ENCODE data around the gene FRG2.
"Not testable (repeated sequence)": the region's sequence is repeated elsewhere in the genome, so short reads cannot be mapped to it uniquely, and the experiment has no call there.

Gene FRG2

DNA sequence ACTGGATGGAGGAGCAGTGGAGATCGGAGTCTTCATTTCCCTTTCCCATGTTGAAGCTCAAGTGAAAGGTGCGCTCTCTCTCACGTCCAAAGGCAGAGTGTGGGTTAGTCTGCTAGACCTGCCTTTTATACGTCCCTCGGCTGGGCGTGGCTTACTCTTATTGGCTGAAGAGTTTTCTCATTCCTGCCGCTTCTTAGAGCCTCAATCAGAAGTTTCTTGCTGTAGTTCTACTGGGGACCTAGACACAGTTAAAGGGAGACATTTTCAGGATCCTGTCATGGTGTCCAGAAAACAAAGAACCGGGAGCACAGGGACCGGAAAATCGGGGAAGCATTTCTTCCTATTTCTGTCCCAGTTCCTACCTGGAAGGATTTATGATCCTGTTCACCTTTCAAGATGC, at the start of gene FRG2:
Gene FRG2, minus strand, starts transcription at position 101 of the 400 bp plus-strand sequence. Its CDS starts 52 bp downstream, at position 49.
- in situ Hi-C loops (cut with MboI; ENCODE audit: low sequenced_read_pairs, unreplicated experiment); DNase-seq (ENCODE audit: low spot score): not testable (repeated sequence)

DNA sequence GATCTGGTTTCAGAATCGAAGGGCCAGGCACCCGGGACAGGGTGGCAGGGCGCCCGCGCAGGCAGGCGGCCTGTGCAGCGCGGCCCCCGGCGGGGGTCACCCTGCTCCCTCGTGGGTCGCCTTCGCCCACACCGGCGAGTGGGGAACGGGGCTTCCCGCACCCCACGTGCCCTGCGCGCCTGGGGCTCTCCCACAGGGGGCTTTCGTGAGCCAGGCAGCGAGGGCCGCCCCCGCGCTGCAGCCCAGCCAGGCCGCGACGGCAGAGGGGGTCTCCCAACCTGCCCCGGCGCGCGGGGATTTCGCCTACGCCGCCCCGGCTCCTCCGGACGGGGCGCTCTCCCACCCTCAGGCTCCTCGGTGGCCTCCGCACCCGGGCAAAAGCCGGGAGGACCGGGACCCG, 41.3 kb upstream of the FRG2 start:
- in situ Hi-C loops (cut with MboI; ENCODE audit: low sequenced_read_pairs, unreplicated experiment); DNase-seq (ENCODE audit: low spot score): not testable (repeated sequence)

DNA sequence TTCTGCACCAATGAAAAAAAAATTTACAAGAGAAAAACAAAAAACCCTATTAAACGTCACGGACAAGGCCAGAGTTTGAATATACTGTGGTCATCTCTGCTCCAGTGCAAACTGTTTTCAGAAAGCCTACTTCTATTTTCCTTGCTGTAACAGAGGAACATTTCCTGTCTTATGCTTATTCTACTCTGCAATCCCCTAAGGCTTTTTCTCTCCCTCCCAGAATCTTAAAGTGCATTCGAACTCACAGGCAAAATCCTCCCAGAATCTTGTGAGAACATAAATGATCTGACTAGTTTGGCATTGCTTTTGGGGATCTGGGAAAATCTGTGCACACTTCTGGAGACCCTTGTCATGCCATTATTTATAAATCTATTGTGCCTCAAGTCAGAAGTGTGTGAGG, 37.7 kb upstream of the FRG2 start:
- DNase-seq (ENCODE audit: low spot score); in situ Hi-C loops (cut with MboI; ENCODE audit: low sequenced_read_pairs, unreplicated experiment): not testable (repeated sequence)

DNA sequence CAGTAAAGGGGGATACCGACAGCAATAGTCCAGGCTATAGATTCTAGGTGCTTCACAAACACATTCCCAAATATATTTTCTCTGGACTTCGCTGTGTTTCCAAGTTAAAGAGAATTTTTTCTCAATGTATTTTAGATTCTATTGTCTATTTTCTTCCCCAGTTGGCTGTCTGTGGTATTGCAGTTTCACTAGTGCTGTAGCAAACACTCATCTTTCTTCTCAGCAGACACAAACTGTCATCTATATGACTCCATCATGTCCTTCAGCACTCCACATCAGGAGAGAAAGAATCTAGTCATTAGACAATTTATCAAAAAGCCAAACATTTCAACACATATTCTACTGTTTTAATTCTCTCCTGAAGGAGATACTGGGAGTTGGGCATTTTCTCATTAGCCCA, 37.3 kb upstream of the FRG2 start, which contains the start of gene DBET:
Gene DBET, plus strand, starts transcription at position 161 of the 400 bp plus-strand sequence.
- in situ Hi-C loops (cut with MboI; ENCODE audit: low sequenced_read_pairs, unreplicated experiment); DNase-seq (ENCODE audit: low spot score): not testable (repeated sequence)

DNA sequence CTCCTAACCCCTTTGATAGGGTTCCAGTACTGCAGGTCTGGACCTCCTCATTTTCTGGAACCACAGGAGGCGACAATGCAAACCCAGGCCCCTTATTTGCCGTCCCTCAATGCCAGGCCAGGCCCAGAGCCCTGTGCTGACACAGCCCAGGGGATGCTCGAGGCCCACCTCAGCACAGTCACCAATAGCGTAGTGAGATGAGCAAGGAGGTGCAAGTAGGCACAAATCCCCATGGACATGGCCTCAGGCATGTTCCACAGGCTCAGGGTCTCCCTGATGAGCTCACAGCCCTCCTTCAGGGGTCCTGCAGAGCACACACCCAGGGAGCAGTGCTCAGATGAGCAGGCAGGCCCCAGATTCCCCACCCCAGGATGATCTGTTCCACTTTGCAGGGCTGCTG, 31.9 kb upstream of the FRG2 start:
- in situ Hi-C loops (cut with MboI; ENCODE audit: low sequenced_read_pairs, unreplicated experiment); DNase-seq (ENCODE audit: low spot score): not testable (repeated sequence)

DNA sequence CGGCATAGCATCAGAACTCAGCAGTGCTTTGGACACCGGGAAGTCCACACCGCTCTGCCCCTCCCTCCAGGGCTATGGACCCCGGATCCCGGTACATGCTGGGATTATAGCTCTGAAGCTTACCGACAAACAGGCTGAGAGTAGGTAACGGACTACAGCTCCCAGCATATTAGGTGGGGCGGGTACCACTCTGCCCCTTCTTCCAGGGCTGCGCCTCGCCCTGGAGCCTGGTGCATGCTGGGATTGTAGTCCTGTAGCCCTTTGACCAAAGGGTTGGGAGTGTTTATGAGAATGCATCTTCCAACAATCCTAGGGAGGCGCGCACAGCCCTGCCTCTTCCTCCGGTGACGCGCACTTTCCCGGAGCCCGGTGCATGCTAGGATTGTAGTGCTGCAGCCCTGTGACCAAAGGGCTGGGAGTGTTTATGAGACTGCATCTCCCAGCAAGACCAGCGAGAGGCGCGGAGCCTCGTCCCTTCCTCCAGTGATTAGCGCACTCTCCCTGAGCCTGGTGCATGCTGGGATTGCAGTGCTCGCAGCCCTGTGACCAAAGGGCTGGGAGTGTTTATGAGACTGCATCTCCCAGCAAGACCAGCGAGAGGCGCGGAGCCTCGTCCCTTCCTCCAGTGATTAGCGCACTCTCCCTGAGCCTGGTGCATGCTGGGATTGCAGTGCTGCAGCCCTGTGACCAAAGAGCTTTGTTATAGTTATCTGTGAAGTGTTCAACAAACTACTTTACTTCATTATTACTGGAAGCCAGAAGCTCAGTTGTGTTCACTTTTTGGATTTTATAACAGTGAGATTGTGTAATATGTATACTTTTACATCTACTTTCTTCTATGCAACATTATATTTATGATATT, 22.6 kb upstream of the FRG2 start:
- in situ Hi-C loops (cut with MboI; ENCODE audit: low sequenced_read_pairs, unreplicated experiment); DNase-seq (ENCODE audit: low spot score): not testable (repeated sequence)

DNA sequence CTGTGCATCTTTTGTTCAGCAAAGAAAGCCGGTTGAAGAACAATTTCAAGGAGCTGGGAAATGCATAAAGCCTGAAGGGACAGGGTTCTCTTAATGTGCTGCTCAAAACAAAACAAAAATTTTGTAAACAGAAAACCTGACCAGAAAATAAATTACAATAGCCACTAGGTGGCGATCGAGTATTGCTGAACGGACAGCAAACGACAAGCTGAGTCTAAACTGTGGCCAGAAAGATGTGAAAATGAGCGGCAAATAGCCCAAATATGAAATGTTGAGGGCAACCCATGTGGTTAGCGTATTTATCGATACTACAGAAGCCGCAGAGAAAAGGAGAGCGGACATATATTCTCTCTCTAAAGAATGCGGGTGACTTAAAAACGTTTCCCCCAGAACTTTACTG, 20.6 kb upstream of the FRG2 start:
- in situ Hi-C loops (cut with MboI; ENCODE audit: low sequenced_read_pairs, unreplicated experiment); DNase-seq (ENCODE audit: low spot score): not testable (repeated sequence)

DNA sequence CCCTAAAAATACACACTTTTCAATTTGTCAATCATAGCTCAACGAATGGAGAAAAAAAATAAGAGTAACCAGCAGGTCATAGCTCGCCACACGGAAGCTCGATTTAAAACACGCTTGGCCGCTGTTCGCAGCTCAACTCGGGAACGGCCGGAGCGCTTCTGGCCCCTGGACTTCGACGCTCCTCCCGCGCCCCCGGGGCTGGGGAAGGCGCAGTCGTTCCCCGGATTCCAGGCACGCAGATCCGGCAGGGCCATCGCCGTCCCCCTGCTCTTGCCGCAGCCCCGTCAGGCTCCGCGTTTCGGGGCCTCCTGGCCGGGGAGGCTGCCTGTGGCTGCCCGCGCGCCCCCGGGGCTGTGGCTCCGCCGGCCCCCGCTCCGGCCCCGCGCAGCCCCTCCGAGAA, 13.8 kb upstream of the FRG2 start:
- DNase-seq (ENCODE audit: low spot score), result not testable (repeated sequence)

DNA sequence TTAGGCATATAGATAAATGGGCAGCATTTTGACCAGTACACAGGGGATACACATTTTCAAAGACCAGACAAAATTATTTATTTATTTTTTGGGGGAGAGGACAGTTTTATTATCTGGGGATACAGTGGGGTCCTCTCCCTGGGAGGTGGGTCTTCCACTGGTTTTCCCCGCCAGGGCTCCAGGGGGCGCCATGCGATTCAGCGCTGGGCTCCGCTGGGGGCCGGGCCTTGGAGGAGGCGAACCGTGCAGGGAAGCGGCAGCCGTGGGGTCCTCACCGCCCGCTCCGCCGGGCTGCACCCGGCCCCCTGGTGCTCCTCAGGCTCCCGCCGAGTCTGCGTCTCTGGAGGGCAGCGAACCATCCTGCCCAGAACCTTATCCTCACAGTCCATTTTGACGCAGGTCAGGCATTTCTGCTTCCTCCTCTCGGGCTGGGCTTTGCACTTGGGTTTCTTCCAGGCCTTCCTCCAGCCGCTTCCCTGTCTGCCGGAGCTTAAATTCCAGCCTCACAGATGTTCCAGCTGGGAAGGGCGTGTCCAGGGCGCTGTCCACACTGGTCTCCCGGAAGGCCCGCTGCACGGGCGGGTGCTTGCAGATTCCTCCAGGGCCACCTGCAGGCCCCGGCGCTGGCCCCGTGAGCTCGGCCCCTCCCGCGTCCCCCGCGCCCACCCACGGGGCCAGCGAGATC, 10.8 kb upstream of the FRG2 start:
- DNase-seq (ENCODE audit: low spot score); in situ Hi-C loops (cut with MboI; ENCODE audit: low sequenced_read_pairs, unreplicated experiment): not testable (repeated sequence)

More for the DNA sequence above, 13.8 kb upstream of the FRG2 start:
- in situ Hi-C loops (cut with MboI; ENCODE audit: low sequenced_read_pairs, unreplicated experiment), result not testable (repeated sequence)

DNA sequence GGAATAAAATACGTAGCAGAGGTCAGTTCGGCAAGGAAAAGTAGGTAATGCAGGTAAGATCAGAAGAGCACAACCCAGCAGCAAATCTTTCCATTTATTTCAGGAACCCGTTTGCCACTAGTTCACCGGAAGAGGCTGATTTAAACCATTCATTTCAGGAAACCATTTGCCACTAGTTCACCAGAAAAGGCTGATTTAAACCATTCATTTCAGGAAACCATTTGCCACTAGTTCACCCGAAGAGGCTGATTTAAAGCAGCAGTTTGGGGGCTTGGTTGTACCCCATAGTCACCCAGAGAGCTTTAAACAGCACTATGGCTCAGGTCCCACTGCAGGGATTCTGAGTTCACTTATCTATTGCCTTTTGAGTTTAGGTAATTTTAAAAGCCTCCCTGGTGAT, 4.2 kb upstream of the FRG2 start:
- in situ Hi-C loops (cut with MboI; ENCODE audit: low sequenced_read_pairs, unreplicated experiment); DNase-seq (ENCODE audit: low spot score): not testable (repeated sequence)

DNA sequence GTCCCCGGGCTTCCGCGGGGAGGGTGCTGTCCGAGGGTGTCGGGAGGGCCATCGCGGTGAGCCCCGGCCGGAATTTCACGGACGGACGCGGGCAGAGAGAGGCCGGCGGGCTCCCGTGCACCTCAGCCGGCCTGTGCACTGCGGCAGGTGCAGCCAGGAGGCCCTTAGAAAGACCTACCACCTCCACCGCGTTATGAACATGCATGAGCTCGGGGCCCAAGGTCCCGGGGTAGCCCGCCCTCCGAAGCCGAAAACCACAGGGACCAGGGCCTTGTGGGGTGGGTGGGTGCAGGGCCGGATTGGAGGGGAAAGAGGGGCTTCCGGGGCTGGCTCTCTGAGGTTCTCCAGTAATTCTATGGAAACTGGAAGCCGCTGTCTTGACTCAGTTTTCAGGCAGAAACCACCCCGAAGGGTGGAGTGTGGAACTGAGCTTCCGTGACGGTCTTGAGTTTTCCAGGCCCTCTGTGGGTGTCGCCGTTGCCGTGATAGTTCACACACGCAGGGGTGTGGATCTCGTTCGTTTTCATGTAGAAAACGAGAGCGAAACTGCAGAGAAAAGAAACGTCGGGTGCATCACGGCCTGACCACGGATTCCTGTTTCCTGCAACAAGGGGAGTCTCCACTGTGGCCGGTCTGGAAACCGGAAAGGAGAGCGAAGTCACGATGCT, 4.3 kb downstream of the FRG2 start:
- in situ Hi-C loops (cut with MboI; ENCODE audit: low sequenced_read_pairs, unreplicated experiment), result not testable (repeated sequence)

DNA sequence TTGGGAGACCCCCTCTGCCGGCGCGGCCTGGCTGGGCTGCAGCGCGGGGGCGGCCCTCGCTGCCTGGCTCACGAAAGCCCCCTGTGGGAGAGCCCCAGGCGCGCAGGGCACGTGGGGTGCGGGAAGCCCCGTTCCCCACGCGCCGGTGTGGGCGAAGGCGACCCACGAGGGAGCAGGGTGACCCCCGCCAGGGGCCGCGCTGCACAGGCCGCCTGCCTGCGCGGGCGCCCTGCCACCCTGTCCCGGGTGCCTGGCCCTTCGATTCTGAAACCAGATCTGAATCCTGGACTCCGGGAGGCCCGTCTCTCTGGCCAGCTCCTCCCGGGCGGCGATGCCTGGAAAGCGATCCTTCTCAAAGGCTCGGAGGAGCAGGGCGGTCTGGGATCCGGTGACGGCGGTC, 5.1 kb downstream of the FRG2 start:
- in situ Hi-C loops (cut with MboI; ENCODE audit: low sequenced_read_pairs, unreplicated experiment); DNase-seq (ENCODE audit: low spot score): not testable (repeated sequence)

More for the DNA sequence above, 4.3 kb downstream of the FRG2 start:
- DNase-seq (ENCODE audit: low spot score), result not testable (repeated sequence)

DNA sequence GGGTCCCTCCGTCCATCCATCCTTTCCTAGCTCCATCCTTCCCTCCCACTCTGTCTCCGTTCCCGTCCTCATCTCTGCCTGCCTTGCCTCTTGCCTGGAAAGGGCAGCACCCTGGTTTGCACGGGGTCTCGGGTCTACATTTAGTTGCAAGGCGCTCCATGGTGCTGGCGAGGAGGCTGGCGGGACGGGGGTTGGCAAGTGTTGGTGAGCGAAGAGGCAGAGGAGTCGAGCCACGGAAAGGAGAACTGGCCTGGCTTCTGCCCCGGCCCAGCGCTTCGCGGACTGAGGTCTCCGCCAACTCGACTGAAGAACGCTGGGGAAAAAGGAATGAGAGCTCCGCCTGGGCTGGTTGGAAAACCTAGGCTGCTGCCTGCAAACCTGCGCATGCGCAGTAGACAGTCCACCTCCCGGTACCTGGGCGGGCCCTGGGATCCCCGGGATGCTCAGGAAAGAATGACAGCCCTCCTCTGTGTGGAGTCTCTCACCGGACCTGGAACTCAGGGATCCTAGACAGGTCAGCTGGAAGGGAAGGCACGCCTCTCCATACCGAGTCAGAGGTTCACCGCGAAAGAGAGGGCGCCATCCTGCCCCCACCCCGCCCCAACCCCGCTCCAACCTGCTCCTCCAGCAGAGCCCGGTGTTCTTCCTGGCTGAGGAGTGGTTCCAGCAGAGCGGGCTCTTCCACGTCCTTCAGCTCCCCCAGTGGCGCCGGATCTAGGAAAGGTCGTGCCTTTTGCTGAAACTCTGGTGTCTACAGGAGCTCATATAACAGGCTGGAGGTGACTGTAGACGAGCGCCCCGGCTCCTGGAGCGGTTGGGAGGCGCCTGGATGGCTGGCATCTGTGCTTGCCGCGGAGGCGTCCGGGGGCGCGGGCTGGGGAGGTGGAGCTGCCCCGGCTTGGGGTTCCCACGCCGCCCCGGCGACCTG, 6.0 kb downstream of the FRG2 start:
- DNase-seq (ENCODE audit: low spot score), result peak; percentile 44

DNA sequence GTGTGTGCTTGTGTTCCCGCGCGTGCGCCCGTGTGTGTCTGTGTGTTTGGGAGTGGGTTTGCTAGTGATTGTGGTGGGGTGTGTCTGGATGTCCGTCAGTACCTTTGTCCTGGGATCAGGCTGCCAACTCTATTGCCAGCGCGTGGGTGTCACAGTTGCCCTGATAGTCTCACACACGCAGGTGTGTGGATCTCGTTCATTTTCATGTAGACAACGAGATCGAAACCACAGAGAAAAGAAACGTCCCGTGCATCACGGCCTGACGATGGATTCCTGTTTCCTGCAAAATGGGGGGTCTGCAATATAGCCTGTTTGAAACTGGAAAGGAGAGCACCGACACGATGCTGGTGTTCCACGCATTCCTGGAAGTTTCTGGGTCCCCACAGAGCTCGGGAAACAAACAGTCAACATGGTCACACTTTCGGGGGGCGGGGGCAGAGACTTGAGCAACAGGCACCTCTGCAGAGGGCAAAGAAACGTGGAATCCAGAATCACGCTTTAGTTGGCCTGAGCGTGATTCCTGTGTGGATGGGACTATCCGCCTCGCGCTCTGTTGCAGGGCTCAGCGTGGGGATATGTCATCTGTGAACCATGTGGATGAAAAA, 7.1 kb downstream of the FRG2 start:
- in situ Hi-C loops (cut with MboI; ENCODE audit: low sequenced_read_pairs, unreplicated experiment); DNase-seq (ENCODE audit: low spot score): not testable (repeated sequence)

More for the DNA sequence above, 6.0 kb downstream of the FRG2 start:
- TF ChIP-seq, protein P1, sequence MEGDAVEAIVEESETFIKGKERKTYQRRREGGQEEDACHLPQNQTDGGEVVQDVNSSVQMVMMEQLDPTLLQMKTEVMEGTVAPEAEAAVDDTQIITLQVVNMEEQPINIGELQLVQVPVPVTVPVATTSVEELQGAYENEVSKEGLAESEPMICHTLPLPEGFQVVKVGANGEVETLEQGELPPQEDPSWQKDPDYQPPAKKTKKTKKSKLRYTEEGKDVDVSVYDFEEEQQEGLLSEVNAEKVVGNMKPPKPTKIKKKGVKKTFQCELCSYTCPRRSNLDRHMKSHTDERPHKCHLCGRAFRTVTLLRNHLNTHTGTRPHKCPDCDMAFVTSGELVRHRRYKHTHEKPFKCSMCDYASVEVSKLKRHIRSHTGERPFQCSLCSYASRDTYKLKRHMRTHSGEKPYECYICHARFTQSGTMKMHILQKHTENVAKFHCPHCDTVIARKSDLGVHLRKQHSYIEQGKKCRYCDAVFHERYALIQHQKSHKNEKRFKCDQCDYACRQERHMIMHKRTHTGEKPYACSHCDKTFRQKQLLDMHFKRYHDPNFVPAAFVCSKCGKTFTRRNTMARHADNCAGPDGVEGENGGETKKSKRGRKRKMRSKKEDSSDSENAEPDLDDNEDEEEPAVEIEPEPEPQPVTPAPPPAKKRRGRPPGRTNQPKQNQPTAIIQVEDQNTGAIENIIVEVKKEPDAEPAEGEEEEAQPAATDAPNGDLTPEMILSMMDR (IDR thresholded peaks at IDR 0.05; ENCODE audit: borderline replicate concordance, control extremely low read depth, extremely low read depth, insufficient read depth, missing control alignments), result no peak
- in situ Hi-C loops (cut with MboI; ENCODE audit: low sequenced_read_pairs, unreplicated experiment), result no loop called here
